GM23338 (cell line): ENCODE measurements around the gene ZNF282. TPM values are rescaled to one million over a fixed set of nuclear protein-coding genes. Genes with fewer than 3 reads are reported as not detected.
A peak's percentile ranks its signal among the peaks of the same experiment; 100 is the strongest.

Experiments
- ATAC-seq: fragments of 200-7000 bp; cut with Tn5 transposase; 3 replicates; pipeline ENCODE4 v1.9.1; 2020
- DNase-seq: peaks from one replicate; pipeline ENCODE4 v3.0.0-alpha.2; 2015; ENCODE audit warnings: low spot score
- H2AFZ ChIP-seq: fragments of 200-600 bp; sonication (generic); 2 replicates; pipeline ENCODE4 v1.8.0; 2016; ENCODE audit warnings: antibody characterized with exemption, mild to moderate bottlenecking, moderate library complexity
- H3F3A ChIP-seq: fragments of 200-600 bp; sonication (generic); replicated peaks from 2 replicates; pipeline ENCODE4 v1.8.0; 2017; ENCODE audit warnings: antibody characterized with exemption, mixed run types, low read depth
- H3K27ac ChIP-seq: fragments of 200-600 bp; sonication (generic); 2 replicates; pipeline ENCODE4 v1.6.1; 2016; ENCODE audit warnings: low read depth
- H3K27me3 ChIP-seq: fragments of 200-600 bp; sonication (generic); 2 replicates; pipeline ENCODE4 v1.8.0; 2016; ENCODE audit warnings: mild to moderate bottlenecking, mixed run types, moderate library complexity; ENCODE audit not compliant: insufficient read depth
- H3K36me3 ChIP-seq: fragments of 200-600 bp; sonication (generic); 2 replicates; pipeline ENCODE4 v1.8.0; 2016; ENCODE audit warnings: mild to moderate bottlenecking; ENCODE audit not compliant: insufficient read depth
- H3K4me1 ChIP-seq: fragments of 200-600 bp; sonication (generic); 2 replicates; pipeline ENCODE4 v1.8.0; 2016; ENCODE audit warnings: mild to moderate bottlenecking, moderate library complexity; ENCODE audit not compliant: insufficient read depth
- H3K4me2 ChIP-seq: fragments of 200-600 bp; sonication (generic); 2 replicates; pipeline ENCODE4 v1.7.1; 2017; ENCODE audit warnings: mixed run types
- H3K4me3 ChIP-seq: fragments of 200-600 bp; sonication (generic); 2 replicates; pipeline ENCODE4 v1.6.1; 2016; ENCODE audit warnings: mixed run types
- H3K79me2 ChIP-seq: fragments of 200-600 bp; sonication (generic); replicated peaks from 2 replicates; pipeline ENCODE4 v1.8.0; 2017; ENCODE audit warnings: mild to moderate bottlenecking; ENCODE audit not compliant: insufficient read depth
- H3K9me2 ChIP-seq: fragments of 200-600 bp; sonication (generic); 2 replicates; pipeline ENCODE4 v1.8.0; 2017; ENCODE audit not compliant: insufficient read depth
- H4K20me1 ChIP-seq: fragments of 200-600 bp; sonication (generic); replicated peaks from 2 replicates; pipeline ENCODE4 v1.8.0; 2017; ENCODE audit warnings: mild to moderate bottlenecking; ENCODE audit not compliant: insufficient read depth
- H3K27ac Mint-ChIP-seq: 2 replicates; pipeline ENCODE4 v1.8.0; 2020; ENCODE audit warnings: inconsistent platforms, mild to moderate bottlenecking, moderate library complexity, mixed read lengths
- H3K27me3 Mint-ChIP-seq: 3 replicates; pipeline ENCODE4 v1.8.0; 2022; ENCODE audit warnings: low read depth, mild to moderate bottlenecking, moderate library complexity, mixed read lengths, inconsistent platforms; ENCODE audit not compliant: insufficient read depth, poor library complexity
- H3K36me3 Mint-ChIP-seq: 3 replicates; pipeline ENCODE4 v1.8.0; 2021; ENCODE audit warnings: low read depth, mild to moderate bottlenecking, inconsistent platforms, moderate library complexity, mixed read lengths
- H3K4me1 Mint-ChIP-seq: 3 replicates; pipeline ENCODE4 v1.8.0; 2020; ENCODE audit warnings: mild to moderate bottlenecking, inconsistent platforms, mixed read lengths
- H3K4me3 Mint-ChIP-seq: 3 replicates; pipeline ENCODE4 v1.8.0; 2021; ENCODE audit warnings: moderate library complexity, mild to moderate bottlenecking, inconsistent platforms, mixed read lengths
- H3K9me3 Mint-ChIP-seq: 3 replicates; pipeline ENCODE4 v1.8.0; 2020; ENCODE audit warnings: moderate library complexity, mild to moderate bottlenecking, inconsistent platforms, mixed read lengths
- CREB1 ChIP-seq: fragments of 250-450 bp; sonication (Bioruptor Pico); IDR thresholded peaks from 2 replicates; pipeline ENCODE4 v1.5.0; 2020; ENCODE audit warnings: low read depth, mild to moderate bottlenecking, moderate library complexity
- ETS1 ChIP-seq: IDR thresholded peaks from 2 replicates; pipeline ENCODE4 v1.6.1; 2016; ENCODE audit warnings: antibody characterized with exemption
- EZH2 ChIP-seq: fragments of 200-600 bp; sonication (generic); IDR thresholded peaks from one replicate; pipeline ENCODE4 v1.8.0; 2017; ENCODE audit warnings: antibody characterized with exemption, mild to moderate bottlenecking, low read depth; ENCODE audit not compliant: unreplicated experiment
- EZH2phosphoT487 ChIP-seq: fragments of 200-600 bp; sonication (generic); IDR thresholded peaks from one replicate; pipeline ENCODE4 v1.8.1; 2018; ENCODE audit warnings: antibody characterized with exemption; ENCODE audit not compliant: unreplicated experiment
- JUNB ChIP-seq: IDR thresholded peaks from one replicate; pipeline ENCODE4 v1.6.1; 2016; ENCODE audit warnings: antibody characterized with exemption; ENCODE audit not compliant: unreplicated experiment
- NANOG ChIP-seq: IDR thresholded peaks from 2 replicates; pipeline ENCODE4 v1.6.1; 2016; ENCODE audit warnings: antibody characterized with exemption, borderline replicate concordance
- POLR2AphosphoS5 ChIP-seq: IDR thresholded peaks from 2 replicates; pipeline ENCODE4 v1.6.1; 2016; ENCODE audit warnings: antibody characterized with exemption, low read depth
- REST ChIP-seq: IDR thresholded peaks from one replicate; pipeline ENCODE4 v1.6.1; 2018; ENCODE audit warnings: antibody characterized with exemption; ENCODE audit not compliant: unreplicated experiment
- STAT1 ChIP-seq: IDR thresholded peaks from one replicate; pipeline ENCODE4 v1.6.1; 2016; ENCODE audit warnings: antibody characterized with exemption; ENCODE audit not compliant: unreplicated experiment
- ZNF114 ChIP-seq: fragments of 250-450 bp; sonication (Bioruptor Pico); IDR thresholded peaks from 2 replicates; pipeline ENCODE4 v1.5.0; 2020; ENCODE audit warnings: mild to moderate bottlenecking, moderate library complexity
- ZNF331 ChIP-seq: fragments of 250-450 bp; sonication (Bioruptor Pico); IDR thresholded peaks from 2 replicates; pipeline ENCODE4 v1.5.0; 2020; ENCODE audit warnings: low read depth, mild to moderate bottlenecking, moderate library complexity
- ZNF462 ChIP-seq: fragments of 250-450 bp; sonication (Bioruptor Pico); IDR thresholded peaks from 2 replicates; pipeline ENCODE4 v1.5.0; 2020; ENCODE audit warnings: mild to moderate bottlenecking, moderate library complexity
- polyA plus RNA-seq: library from polyadenylated mRNA; unstranded; fragments of >200 nt; fragmentation: Nextera tagmentation; extraction: Ambion mirVana; gene quantifications from 2 replicates; pipeline ENCODE4 v1.2.1, GENCODE V29; 2016
- total RNA-seq: library from RNA; depleted of rRNA; stranded (reverse); fragments of >200 nt; shearing (Covaris generic); gene quantifications from 2 replicates; pipeline ENCODE4 v1.2.3, GENCODE V29; 2014
- TF ChIP-seq, protein P1 (sequence below), 2 experiments: fragments of 200-600 bp in 1 of 2; sonication (generic) in 1 of 2; conservative IDR thresholded peaks; 2 replicates each; pipeline versions ENCODE4 v1.5.1 to v1.6.1; 2016 to 2017; ENCODE audit warnings: antibody characterized with exemption in 2 of 2, low read depth in 2 of 2, mild to moderate bottlenecking in 2 of 2, moderate library complexity in 1 of 2

The ZNF282 gene
- total and polyA plus RNA-seq, 2 experiments from 2014 or later = 7.2 to 36.3 TPM

DNA sequence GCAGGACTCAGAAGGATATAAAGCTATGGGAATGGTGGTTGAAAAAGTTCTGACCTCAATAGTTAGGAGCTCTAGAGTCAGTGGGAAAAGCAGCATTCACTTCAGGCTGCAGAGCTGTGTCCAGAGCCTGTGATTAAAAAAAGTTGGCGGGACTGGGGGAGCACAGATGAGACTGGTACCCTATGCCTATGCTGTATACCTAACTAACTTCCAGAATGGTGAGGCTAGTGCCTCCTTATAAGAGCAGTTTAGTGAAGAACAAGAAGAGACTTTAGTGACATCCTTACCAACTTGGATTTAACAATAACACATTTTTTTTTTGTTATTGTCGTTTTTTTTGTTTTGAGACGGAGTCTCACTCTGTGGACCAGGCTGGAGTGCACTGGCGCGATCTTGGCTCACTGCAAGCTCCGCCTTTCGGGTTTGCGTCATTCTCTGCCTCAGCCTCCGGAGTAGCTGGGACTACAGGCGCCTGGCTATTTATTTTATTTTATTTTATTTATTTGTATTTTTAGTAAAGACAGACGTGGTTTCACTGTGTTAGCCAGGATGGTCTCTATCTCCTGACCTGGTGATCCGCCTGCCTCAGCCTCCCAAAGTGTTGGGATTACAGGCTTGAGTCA, 6.6 kb upstream of the ZNF282 start:
- 0 out of 3 replicates have a peak overlapping the region, but pooled peaks have one; percentile 11 for H3K4me3 Mint-ChIP-seq
- ATAC-seq = peak; percentile 14

More for the DNA sequence above, 6.6 kb upstream of the ZNF282 start:
- Histone ChIP-seq H4K20me1 (peaks cover 3% of the 10 kb centered on the region; the same call in 1 of the 2 replicates), H3K27ac (no peak overlapping the region), H3K9me2 (no peaks in the 10 kb centered on the region), H3K36me3 (no peaks in the 10 kb centered on the region), H3K4me1 (no peaks in the 10 kb centered on the region), H3K27me3 (no peaks in the 10 kb centered on the region), H3K4me2 (no peak overlapping the region; the same call in 1 of the 2 replicates), H2AFZ (no peak overlapping the region), H3K4me3 (no peak overlapping the region), H3K79me2 (no peaks in the 10 kb centered on the region), H3F3A (peaks cover 12% of the 10 kb centered on the region; the same call in 1 of the 2 replicates)
- Mint-ChIP-seq H3K27ac (no peak overlapping the region), H3K36me3 (no peaks in the 10 kb centered on the region), H3K9me3 (no peaks in the 10 kb centered on the region), H3K4me1 (0 out of 3 replicates have a peak, but pooled peaks cover 2% of the 10 kb centered on the region), H3K27me3 (peaks cover 10% of the 10 kb centered on the region)
- TF ChIP-seq ZNF462 (CRISPR knock-in tag) = no peak
- no peak for TF ChIP-seq CREB1 (CRISPR knock-in tag)
- no peak for TF ChIP-seq REST
- no peak for TF ChIP-seq EZH2
- TF ChIP-seq ETS1 = no peak
- TF ChIP-seq JUNB = no peak
- TF ChIP-seq ZNF331 (CRISPR knock-in tag) = no peak
- TF ChIP-seq, protein P1, sequence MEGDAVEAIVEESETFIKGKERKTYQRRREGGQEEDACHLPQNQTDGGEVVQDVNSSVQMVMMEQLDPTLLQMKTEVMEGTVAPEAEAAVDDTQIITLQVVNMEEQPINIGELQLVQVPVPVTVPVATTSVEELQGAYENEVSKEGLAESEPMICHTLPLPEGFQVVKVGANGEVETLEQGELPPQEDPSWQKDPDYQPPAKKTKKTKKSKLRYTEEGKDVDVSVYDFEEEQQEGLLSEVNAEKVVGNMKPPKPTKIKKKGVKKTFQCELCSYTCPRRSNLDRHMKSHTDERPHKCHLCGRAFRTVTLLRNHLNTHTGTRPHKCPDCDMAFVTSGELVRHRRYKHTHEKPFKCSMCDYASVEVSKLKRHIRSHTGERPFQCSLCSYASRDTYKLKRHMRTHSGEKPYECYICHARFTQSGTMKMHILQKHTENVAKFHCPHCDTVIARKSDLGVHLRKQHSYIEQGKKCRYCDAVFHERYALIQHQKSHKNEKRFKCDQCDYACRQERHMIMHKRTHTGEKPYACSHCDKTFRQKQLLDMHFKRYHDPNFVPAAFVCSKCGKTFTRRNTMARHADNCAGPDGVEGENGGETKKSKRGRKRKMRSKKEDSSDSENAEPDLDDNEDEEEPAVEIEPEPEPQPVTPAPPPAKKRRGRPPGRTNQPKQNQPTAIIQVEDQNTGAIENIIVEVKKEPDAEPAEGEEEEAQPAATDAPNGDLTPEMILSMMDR (conservative IDR thresholded peaks at IDR 0.05; ENCODE audit: low read depth in 2 of 2) = no peak
- TF ChIP-seq NANOG = no peak
- no peak for TF ChIP-seq ZNF114 (CRISPR knock-in tag)
- TF ChIP-seq STAT1 = no peak
- TF ChIP-seq EZH2phosphoT487 = no peak
- TF ChIP-seq POLR2AphosphoS5 = no peak
- DNase-seq = no peak
